Anterior cingulate cortex (tissue), 58 donors: ENCODE data around the gene SRSF4.
"Not testable (repeated sequence)": the region's sequence is repeated elsewhere in the genome, so short reads cannot be mapped to it uniquely, and the experiment has no call there.

Experiments
- DNase-seq, 58 donors: peaks; one replicate each; lab custom pipeline; 2025; lab: John Stamatoyannopoulos, UW

The SRSF4 gene

DNA sequence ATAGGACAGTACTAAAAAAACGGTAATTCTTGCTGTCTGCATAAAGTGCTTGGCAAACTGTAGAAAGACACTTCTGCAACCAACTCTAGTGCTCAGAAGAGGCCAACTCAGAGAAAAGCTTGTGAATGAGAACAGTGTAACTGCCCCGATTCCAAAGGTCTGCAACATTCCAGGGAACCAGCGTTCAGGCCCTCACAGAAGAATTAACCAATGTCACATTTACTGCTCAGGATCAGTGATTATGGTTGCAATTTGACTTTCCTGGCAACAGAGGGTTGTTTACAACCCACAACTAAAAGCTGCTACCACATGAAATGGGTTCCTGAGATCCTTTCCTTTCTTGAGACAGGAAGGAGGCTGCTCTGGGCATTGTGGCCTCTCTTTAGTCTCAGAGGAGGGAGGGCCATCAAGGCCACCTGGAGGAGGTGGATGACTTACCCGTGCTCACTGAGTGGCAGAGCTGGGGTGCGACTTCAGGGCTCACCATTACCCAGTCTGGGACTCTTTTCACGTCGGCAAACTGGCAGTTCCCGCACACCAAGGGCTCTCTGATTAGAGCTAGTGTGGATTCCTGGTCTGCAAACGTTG is 15.3 kb downstream of the SRSF4 start:
- DNase-seq, result no peak

DNA sequence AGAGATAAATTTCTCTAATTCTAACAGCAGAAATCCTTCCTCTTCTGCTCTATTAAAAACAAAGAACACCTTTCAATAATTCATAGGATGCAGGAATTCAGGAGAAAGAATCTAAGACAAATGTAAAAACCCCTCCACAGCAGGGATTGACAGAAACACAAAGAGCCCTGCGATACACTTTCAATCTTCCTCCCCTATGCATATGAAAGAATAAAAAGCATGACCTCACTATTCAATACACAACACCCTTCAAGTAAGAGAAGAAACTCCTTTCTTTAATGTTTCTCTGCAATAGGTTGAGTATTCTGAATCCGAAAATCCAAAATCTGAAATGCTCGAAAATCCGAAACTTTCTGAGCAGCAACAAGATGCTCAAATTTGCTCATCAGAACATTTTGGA is 17.1 kb downstream of the SRSF4 start:
- DNase-seq, result no peak

DNA sequence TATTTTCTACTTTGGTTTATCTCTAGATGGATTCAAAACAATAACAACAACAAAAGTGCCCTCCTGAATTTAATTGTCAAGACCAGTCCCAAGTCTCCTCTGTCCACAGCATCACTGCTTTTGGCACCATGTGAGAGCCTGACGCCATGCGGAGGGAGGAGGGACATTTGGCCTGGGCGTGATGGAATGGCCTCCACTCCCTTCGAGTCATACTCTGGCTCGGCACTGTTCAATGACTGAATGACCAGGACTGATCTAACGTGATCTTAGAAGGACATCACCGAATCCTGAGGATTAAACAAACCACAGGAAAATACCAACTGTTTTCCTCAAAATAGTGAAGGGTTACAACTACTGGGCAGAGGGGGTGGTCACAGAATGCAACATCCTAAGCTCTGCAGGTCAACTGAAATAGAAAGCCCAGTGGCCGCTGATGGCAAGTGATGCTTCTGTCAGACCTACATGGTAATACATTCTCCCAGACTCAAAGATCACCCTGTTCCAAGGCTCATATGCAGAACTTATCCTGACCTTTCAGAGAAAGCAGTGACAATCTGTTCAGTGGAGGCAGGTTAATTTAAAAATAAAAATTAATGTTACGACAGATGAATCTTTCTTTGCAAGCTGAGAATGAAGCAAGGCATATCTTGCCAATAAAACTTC is 19.1 kb downstream of the SRSF4 start:
- peak in 1 of 58 donors; percentile 4 for DNase-seq

DNA sequence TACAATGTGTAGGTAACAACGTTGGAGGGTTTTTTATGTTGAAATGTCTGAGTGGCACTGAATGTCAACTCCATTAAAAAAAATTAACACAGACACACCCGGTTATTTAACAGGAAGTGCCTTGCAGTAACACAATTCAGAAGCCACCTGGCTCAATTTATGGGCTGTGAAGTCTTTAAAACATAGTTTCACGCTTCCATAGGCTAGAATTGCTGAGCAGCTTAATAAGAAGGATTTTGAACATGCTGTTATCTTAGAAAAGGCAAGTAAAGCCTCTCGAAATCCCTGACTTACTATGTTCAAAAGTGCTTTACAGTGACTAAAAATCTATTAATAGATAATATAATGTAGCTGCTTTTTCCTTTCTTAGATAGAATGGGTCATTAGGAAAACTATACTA is 19.7 kb downstream of the SRSF4 start:
- no peak for DNase-seq

DNA sequence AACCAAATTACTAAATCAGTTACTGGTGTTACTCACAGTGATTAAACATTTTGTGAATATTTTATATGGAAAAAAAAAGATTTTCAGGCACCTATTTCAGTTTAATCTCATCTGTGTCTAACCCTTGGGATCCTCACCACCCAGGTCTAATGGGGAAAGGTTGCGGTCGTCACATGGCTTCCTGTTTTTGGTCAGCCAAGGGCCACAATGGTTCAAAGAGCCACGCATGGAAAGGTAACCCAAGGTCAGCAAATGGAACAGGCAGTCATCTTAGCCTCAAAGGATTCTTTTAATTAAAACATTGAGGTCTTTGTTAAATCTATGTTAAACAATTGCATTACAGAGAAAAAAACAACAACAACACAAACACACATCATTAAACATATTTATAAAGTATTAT is 21.9 kb downstream of the SRSF4 start:
- no peak for DNase-seq

DNA sequence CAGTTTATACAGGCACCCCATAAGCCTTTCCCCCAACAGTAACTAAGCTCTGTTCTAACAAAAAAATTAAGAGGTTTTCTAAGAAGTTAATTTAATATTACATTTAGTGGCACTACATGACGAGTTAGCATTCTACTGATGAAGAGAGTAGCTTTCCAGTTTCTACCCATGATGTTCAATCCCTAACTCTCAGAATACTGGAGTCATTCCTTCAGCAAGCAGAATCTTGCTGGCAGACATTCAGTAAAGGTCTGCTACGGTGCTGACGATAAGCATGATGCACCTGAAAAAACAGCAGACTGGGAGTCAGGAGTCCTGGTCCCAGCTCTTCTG is 24.5 kb downstream of the SRSF4 start:
- DNase-seq, result no peak

DNA sequence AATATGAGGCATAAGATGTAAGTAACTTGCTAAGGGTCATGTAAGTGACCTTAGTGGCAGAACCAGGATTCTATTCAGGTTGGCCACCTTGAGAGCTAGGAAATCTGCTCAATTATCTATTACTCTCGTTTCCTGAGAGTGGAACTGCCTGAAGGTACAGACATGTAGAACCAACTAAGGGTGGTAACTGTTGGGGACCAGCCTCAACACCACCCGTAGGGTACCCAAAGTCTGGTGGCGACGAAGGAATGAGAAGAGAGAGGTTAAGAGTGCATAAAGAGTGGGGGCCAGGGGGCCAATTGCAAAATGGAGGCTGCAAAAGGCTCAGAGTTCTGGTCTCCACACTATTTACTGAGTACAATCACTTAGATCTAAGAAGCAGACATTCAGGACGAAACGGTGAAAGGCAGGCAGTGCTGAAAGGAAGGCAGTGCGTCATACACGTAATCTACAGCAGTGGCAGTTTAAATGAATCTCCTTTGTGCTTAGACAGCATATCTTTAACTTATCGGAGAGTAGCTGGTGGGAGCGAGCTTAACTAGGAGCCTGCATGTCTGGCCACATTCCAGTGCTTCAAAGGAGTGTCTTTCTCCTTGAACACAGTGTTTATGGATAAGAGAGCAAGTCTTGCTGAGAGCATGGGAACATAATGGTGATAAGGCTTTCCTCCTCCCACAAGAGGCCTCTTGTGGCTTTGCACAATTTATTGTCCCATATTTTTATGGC is 25.0 kb downstream of the SRSF4 start:
- no peak for DNase-seq

DNA sequence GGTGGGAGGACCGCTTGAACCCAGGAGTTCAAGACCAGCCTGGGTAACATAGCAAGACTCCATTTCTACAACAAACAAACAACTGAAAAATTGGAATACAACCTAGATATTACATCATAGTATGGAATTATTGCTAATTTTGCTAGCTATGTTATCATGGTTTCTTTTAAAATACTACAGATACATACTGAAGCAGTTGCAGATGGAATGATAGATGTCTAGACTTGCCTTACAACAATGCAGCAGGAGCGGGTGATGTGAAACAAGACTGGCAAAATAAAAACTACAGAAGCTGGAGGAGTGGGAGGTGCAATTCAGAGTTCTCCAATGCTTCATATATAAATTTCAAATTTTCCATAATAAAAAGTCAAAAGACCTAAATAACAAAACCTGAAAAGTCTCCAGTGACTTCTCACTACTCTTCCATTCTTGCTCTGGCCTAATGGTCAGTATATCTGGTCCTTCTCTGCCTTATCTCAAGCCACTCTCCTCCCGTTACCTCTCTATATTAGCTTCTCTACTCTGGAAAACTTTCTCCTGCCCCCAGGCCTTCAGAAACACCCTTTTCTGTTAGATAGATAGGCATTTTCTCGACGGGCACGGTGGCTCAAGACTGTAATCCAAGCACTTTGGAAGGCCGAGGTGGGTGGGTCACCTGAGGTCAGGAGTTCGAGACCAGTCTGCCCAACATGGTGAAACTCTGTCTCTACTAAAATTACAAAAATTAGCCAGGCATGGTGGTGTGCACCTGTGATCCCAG is 29.5 kb downstream of the SRSF4 start:
- no peak for DNase-seq

DNA sequence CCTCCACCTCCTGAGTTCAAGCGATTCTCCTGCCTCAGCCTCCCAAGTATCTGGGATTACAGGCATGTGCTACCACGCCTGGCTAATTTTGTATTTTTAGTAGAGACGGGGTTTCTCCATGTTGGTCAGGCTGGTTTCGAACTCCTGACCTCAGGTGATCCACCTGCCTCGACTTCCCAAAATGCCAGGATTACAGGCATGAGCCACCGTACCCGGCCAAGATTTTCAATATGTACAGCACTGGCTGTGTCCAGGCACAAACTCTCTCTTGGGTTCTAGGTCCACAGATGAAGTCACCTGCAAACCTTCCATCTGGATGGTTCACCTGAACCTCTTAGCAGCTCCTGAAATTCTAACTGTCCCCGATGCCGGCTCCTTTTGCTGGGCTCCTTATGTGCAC is 31.4 kb downstream of the SRSF4 start:
- not testable (repeated sequence) for DNase-seq

DNA sequence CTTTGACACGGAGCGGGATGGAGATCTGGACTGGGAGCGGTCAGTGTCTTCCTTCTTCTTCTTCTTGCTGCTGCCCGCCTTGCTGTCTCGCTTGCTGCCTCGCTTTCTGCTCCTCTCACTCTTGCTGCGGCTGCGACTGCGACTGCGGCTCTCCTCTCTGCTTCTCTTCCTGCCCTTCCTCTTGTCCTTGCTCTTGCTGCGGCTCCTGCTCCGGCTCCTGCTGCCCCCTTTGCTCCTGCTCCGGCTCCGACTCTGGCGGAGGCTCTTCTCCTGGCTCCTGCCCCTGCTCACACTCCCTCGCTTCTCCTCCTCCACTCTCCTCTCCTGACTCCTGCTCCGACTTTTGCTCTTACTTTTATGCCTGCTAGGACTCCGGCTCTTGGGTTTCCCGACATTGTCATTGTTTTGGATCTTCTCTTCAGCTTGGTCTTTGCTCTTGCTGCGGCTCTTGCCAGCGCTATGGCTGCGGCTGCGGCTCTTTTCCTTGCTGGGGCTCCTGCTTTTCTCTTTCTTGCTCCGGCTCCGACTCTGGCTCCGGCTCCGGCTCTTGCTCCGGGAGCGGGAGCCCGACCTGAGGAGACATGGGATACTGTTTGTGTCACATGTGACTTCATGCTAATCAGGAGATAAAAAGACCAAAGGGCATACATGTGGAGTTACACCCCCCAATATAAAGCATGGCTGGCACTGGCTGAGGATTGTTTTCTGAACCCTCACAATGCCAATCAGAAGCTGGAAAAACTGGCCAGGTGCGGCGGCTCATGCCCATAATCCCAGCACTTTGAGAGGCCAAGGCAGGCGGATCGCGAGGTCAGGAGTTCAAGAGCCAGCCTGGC is 32.8 kb downstream of the SRSF4 start:
- DNase-seq, result no peak

DNA sequence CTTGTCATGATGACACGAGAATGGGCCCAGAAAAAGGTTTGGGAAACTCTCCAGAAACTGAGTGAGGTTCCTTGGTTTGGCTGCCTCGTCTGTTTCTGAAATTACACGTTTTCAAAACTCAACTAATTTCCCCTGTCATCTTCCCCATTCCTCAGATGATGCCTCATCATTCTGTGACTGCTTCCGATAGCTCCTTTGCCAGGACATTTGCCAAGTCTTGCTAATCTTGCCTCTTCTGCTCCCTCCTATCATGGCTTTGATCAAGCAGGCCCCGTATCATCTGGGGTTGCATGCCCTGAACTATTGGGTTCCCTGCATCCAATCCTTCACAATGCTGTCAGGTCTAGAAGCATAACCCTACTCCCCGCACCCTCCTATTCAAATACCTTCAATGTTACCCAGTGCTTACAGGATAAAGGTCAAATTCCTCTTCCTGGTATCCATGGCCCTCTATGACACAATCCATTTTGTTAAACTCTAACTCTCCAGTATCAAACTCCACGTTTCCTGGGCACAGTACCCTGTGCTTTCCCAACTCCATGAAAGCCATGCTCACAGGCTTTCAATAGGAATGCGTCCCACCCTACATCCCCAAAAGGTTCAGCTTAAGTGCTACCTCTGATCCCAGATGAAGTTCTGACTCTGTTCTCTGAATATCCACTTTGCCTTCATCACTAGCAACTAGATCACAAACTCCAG is 35.8 kb downstream of the SRSF4 start:
- DNase-seq, result no peak

DNA sequence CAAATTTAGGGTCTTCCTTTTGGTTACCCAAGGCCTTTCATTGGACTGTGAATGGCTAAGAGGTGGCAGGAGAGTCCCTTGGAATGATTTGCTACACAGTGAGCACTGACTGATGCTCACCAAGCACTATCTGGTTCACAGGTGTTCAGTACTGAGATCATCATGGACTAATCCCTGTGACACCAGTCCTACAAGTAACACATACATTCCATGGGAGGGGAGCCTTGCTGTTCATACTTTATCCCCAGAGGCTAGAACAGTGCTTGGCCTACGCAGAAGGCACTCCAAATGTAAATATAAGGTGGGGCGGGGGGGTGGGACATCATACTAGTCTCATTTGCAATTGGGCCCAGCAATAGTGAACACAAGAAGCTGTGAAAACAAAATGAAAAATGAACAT is 37.5 kb downstream of the SRSF4 start:
- no peak for DNase-seq

DNA sequence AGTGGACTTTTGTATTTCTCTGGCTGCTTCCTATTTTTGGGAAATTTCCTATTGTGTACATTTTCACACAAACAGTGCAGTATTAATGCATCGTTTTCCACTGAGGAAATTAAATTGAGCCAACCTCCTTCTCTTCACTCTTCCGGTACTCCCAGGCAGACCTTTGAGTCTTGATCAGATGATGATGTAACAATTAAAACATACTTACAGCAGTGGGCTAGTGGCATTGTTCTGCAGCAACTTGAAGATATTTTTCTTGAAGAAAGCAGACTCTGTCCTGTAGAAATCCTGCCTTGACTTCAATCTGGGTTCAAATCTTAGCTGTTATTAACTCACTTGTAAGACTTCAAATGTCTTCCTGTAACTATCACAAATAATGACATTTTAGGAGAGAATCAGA is 39.0 kb downstream of the SRSF4 start:
- no peak for DNase-seq

DNA sequence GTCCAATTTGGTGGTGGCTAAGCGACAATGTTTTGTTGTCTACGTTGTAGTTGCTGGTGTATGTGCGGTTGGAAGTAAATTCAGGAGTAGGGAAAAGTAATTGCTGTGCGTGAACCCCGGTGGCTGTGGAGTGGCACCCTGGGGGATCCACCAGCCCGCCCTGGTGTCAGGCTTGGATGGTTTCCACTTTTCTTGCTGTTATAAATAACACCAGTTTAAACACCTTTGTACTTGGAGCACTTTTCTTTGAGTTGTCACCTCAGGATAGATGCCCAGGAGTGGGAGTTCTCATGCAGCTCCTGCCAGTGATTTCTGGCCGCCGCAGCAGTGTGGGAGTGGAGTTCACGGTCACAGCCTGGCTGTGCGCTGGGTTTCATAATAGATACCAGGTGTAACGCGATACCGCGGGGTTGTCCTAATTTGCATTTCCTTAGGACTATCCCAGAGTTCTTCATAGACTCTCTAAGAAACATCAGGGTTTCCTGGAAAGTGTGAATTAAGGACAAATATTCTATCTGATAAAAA is 45.2 kb downstream of the SRSF4 start:
- no peak for DNase-seq

DNA sequence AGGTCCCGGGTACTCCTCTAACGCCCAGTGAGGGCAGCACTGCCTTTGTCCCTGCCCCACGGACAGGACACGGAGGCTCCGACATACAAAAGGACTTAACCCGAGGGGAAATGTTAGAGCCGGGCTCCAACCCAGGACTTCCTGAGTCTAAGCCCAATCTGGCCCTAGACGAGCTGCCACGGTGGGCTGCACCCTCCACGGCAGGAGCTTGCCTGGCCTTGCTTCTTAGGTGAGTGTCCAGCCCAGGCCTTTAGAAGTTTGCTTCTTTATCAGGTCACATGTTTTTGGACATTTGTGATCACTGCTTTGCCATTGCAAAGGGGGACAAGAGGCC is 47.0 kb downstream of the SRSF4 start:
- DNase-seq, result no peak

DNA sequence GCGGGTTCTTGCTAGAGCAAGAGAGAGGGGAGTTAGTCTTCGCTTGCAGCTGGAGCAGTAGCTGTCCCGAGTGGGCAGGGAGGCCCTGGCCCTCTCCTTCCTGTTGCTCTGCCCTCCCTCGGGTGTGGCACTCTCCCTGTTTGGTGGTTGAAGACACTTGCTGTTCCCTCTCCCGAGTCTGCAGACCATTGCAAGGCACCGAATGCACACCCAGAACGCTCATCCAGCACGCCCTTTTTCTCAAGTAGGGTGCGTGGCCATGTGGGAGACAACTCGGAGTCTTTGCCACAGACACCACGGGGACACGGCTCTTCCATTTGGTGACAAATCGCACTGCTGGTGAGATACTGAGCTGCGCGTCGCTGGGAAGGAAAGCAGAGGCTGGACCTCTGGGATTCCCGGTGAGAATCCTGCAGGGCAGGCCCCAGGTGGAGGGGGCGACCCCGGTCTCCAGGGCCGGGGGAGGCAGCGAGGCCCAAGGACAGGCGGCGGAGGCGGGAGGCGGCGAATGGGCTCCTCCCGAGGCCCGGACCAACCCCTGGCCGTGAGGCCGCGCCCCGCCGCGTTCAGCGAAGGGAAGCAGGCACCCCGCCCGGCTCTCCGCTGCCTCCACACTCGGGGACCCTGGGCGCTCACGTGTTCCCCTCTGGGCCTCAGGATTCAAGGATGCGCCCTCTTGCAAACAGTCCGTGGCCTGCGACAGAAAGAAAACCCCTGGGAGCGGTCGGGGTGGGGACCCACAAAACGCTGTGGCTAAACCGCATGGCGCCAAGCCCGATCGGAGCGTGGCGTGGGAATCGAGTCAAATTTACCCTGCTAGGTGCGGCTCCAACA is 47.6 kb downstream of the SRSF4 start:
- DNase-seq, result peak in 6 of 58 donors; percentile 5 to 46 (median 20)

DNA sequence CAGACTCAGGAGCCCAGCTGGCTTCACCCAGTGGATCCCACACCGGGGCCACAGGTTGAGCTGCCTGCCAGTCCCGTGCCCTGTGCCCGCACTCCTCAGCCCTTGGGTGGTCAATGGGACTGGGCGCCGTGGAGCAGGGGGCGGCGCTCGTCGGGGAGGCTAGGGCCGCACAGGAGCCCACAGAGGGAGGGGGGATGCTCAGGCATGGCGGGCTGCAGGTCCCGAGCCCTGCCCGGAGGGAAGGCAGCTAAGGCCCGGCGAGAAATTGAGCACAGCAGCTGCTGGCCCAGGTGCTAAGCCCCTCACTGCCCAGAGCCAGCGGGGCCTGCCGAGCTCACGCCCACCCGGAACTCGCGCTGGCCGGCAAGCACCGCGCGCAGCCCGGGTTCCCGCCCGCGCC is 50.6 kb downstream of the SRSF4 start:
- DNase-seq, result not testable (repeated sequence)

DNA sequence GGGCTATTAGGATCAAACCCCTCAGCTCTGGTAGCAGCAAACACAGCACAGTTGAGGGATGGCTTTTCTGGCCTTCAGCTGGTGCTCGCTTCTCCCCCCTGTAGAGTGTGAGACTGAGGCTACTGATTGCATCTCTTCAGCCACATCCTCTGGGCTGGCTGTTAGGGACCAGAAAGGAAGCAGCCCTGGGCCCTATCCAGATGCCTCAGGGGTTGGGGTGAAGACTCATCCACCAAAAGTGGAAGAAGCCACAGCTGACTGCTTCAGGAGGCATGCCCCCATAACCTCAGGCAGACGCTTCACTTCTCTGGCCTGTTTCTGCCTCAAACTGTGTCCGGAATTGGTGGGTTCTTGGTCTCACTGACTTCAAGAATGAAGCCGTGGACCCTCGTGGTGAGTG is 51.8 kb downstream of the SRSF4 start:
- DNase-seq, result no peak

DNA sequence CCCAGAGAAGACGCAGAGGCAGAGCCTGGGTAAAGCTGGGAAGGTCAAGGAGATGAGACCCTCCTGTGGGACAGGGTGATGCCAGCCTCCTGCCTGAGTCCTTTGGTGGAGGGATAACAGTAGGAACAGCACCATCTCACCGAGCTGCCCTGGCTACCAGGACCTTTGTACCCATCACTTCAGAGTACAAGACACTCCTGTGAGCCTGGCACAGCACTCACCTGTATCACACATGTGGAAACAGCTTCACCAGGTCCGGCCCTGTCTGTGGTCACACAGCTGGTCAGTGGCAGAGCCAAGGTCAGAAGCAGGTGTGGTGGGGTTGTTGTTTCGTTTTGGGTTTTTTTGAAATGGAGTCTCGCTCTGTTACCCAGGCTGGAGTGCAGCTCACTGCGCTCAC is 53.0 kb downstream of the SRSF4 start:
- DNase-seq, result no peak
